RWPE1 (cell line): ENCODE measurements around the gene ZMPSTE24.

Experiments
- CTCF ChIA-PET: fragments of 350-600 bp; sonication (Branson Sonifier 250); formaldehyde crosslinking; extraction: SDS; loops from one replicate; lab custom pipeline; 2021; lab: Yijun Ruan, JAX
- POLR2A ChIA-PET: fragments of 400-600 bp; formaldehyde crosslinking; extraction: SDS; loops from one replicate; lab custom pipeline; 2020; ENCODE audit warnings: antibody characterized with exemption; ENCODE audit not compliant: low non-redundant PET; lab: Yijun Ruan, JAX
- DNase-seq: peaks from one replicate; pipeline ENCODE4 v3.0.0; 2012; ENCODE audit warnings: low spot score
- H3K27ac ChIP-seq: fragments of 450-650 bp; 2 replicates; pipeline ENCODE4 v1.5.1; 2017
- TF ChIP-seq, protein P1 (sequence below): fragments of 450-650 bp; conservative IDR thresholded peaks from 2 replicates; pipeline ENCODE4 v1.5.1; 2017; ENCODE audit warnings: low read depth, mild to moderate bottlenecking

Gene ZMPSTE24

GRCh38 chr1:40244138-40244744 lies 13.8 kb upstream of the ZMPSTE24 start:
- ChIA-PET CTCF (interaction anchor here (0.6 kb wide), 1 partner anchor 18 kb away, joined by 3 read pairs; no protein-coding TSS in a partner anchor), POLR2A (no interaction called here)
- DNase-seq, result no peak
- TF ChIP-seq, protein P1, sequence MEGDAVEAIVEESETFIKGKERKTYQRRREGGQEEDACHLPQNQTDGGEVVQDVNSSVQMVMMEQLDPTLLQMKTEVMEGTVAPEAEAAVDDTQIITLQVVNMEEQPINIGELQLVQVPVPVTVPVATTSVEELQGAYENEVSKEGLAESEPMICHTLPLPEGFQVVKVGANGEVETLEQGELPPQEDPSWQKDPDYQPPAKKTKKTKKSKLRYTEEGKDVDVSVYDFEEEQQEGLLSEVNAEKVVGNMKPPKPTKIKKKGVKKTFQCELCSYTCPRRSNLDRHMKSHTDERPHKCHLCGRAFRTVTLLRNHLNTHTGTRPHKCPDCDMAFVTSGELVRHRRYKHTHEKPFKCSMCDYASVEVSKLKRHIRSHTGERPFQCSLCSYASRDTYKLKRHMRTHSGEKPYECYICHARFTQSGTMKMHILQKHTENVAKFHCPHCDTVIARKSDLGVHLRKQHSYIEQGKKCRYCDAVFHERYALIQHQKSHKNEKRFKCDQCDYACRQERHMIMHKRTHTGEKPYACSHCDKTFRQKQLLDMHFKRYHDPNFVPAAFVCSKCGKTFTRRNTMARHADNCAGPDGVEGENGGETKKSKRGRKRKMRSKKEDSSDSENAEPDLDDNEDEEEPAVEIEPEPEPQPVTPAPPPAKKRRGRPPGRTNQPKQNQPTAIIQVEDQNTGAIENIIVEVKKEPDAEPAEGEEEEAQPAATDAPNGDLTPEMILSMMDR, result no peak
- H3K27ac ChIP-seq, result no peak overlapping the region

- TF ChIP-seq, protein P1, result no peak
- ChIA-PET CTCF (no interaction called here), POLR2A (no interaction called here)
- DNase-seq, result no peak
- H3K27ac ChIP-seq, result no peak overlapping the region
Measured at GRCh38 chr1:40245686-40246085, 12.3 kb upstream of the ZMPSTE24 start.

DNA sequence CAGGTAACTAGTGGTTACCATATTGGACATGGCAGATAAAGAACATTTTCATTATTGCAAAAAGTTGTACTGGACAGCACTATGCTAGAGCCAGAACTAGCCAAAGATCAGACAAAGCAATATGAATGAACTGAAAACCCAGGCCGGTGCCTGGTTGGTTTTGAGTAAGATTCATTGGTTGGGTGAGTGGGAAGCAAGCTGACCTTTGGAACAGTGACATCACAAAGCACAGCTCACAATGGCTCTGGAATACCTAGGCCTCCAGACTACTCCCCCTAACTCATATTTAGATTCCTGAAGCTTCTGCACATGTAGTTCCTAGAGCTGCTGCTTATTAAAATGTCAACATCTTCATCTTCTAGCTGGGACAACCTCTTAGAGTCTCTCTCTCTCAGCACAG lies 10.4 kb upstream of the ZMPSTE24 start, which contains the start of gene TMCO2:
TMCO2 (plus strand) TSS at position 283 of the 400 bp plus-strand sequence; CDS start at position 340, 57 bp downstream.
- TF ChIP-seq, protein P1, result no peak
- ChIA-PET POLR2A (no interaction called here), CTCF (interaction anchor here (0.6 to 0.7 kb wide), 2 partner anchors 83 to 104 kb away, joined by 3 read pairs; no protein-coding TSS in a partner anchor)
- no peak within 1 kb of the TSS for H3K27ac ChIP-seq
- no peak for DNase-seq

GRCh38 chr1:40248412-40248811 lies 9.6 kb upstream of the ZMPSTE24 start:
- H3K27ac ChIP-seq, result no peak overlapping the region
- ChIA-PET POLR2A (no interaction called here), CTCF (no interaction called here)
- TF ChIP-seq, protein P1, result no peak
- no peak for DNase-seq

DNA sequence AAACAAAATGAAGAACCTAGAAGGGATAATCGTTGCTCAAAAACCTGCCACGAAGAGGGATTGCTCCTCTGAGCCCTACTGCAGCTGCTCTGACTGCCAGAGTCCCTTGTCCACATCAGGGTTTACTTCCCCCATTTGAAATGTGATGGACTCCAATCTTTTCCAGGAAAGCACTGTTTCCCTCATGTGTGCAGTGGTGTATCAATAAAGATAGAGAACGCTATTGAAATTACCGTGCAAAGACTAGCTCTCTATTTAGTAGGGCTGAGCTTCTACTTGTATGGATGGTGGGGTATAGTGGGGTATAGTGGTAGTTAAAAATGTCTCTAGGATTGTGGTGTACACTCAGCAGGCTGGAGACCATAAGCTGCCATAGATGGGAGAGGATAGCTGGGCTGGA lies 6.6 kb upstream of the ZMPSTE24 start:
- TF ChIP-seq, protein P1, result no peak
- ChIA-PET CTCF (no interaction called here), POLR2A (no interaction called here)
- DNase-seq, result no peak
- H3K27ac ChIP-seq, result no peak overlapping the region

- DNase-seq, result no peak
Measured at GRCh38 chr1:40252601-40253000, 5.4 kb upstream of the ZMPSTE24 start.

More at GRCh38 chr1:40252601-40253000, 5.4 kb upstream of the ZMPSTE24 start:
- TF ChIP-seq, protein P1, result no peak
- H3K27ac ChIP-seq, result no peak overlapping the region
- ChIA-PET CTCF (no interaction called here), POLR2A (no interaction called here)
